WTC11 (cell line): ENCODE data around the gene ATP2A3.

Source experiments
- TF ChIP-seq, protein P1 (sequence below): sonication (generic); formaldehyde crosslinking; IDR thresholded peaks from 2 replicates; pipeline ENCODE4 v1.8.1; 2023; ENCODE audit warnings: mild to moderate bottlenecking, missing genetic modification reagents, moderate library complexity
- TF ChIP-seq, protein P2 (sequence below): sonication (generic); formaldehyde crosslinking; IDR thresholded peaks from 2 replicates; pipeline ENCODE4 v1.8.0; 2022; ENCODE audit warnings: mild to moderate bottlenecking, missing genetic modification reagents

DNA sequence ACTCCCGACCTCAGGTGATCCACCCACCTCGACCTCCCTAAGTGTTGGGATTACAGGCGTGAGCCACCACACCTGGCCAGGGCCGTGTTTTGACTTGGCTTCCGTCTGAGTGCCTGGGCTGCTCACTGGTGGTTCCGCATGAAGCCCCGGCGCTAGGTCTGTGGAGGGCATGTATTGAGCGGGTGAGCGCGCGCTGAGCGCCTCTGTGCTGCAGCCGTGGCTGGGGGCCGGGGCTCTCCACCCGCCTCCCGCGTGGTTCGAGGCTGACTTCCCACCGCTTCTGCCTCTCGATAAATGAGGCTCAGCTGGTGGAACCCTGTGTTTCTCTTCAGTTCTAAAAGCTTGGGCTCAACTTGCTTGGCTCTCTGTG, 38.9 kb upstream of the ATP2A3 start:
- TF ChIP-seq, protein P1, sequence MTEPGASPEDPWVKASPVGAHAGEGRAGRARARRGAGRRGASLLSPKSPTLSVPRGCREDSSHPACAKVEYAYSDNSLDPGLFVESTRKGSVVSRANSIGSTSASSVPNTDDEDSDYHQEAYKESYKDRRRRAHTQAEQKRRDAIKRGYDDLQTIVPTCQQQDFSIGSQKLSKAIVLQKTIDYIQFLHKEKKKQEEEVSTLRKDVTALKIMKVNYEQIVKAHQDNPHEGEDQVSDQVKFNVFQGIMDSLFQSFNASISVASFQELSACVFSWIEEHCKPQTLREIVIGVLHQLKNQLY: no peak
- TF ChIP-seq, protein P2, sequence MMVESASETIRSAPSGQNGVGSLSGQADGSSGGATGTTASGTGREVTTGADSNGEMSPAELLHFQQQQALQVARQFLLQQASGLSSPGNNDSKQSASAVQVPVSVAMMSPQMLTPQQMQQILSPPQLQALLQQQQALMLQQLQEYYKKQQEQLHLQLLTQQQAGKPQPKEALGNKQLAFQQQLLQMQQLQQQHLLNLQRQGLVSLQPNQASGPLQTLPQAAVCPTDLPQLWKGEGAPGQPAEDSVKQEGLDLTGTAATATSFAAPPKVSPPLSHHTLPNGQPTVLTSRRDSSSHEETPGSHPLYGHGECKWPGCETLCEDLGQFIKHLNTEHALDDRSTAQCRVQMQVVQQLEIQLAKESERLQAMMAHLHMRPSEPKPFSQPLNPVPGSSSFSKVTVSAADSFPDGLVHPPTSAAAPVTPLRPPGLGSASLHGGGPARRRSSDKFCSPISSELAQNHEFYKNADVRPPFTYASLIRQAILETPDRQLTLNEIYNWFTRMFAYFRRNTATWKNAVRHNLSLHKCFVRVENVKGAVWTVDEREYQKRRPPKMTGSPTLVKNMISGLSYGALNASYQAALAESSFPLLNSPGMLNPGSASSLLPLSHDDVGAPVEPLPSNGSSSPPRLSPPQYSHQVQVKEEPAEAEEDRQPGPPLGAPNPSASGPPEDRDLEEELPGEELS (CRISPR knock-in tag): no peak
